ELF-1 (cell line): ENCODE results near the gene USP24.
"Not testable (repeated sequence)": the region's sequence is repeated elsewhere in the genome, so short reads cannot be mapped to it uniquely, and the experiment has no call there.

Source experiments
- DNase-seq: peaks from one replicate; pipeline ENCODE4 v3.0.0-alpha.2; 2016; ENCODE audit warnings: low read depth, low spot score

The USP24 gene

GRCh38 chr1:55039342-55040082, 175.7 kb downstream of the USP24 start, which contains the start of gene PCSK9:
Gene PCSK9 (plus strand): TSS chr1:55039548. CDS start chr1:55039838, 290 bp downstream.
- peak; percentile 82 for DNase-seq

GRCh38 chr1:55038974-55039341, 176.2 kb downstream of the USP24 start:
- DNase-seq = no peak

- DNase-seq = no peak
Observed at GRCh38 chr1:55038552-55038838, 176.7 kb downstream of the USP24 start.

- DNase-seq = no peak
Observed at GRCh38 chr1:55037733-55038551, 177.2 kb downstream of the USP24 start.

GRCh38 chr1:55035904-55036303, 179.3 kb downstream of the USP24 start:
- no peak for DNase-seq

GRCh38 chr1:55034476-55035133, 180.6 kb downstream of the USP24 start:
- no peak for DNase-seq

- DNase-seq = no peak
Observed at GRCh38 chr1:55033265-55033614, 181.9 kb downstream of the USP24 start.

GRCh38 chr1:55031098-55031497, 184.1 kb downstream of the USP24 start:
- not testable (repeated sequence) for DNase-seq

- DNase-seq = not testable (repeated sequence)
Observed at GRCh38 chr1:55026682-55027081, 188.5 kb downstream of the USP24 start.

GRCh38 chr1:55024163-55024562, 191.0 kb downstream of the USP24 start:
- DNase-seq = not testable (repeated sequence)

GRCh38 chr1:55021942-55022546, 193.1 kb downstream of the USP24 start:
- peak; percentile 98 for DNase-seq

GRCh38 chr1:55018395-55018794, 196.8 kb downstream of the USP24 start:
- peak; percentile 29 for DNase-seq
